Loucy (cell line): ENCODE measurements around the gene TLR3.

Experiments
- H2AFZ ChIP-seq: fragments of 200-600 bp; sonication (generic); 2 replicates; pipeline ENCODE4 v1.6.0; 2016; ENCODE audit warnings: antibody characterized with exemption, mild to moderate bottlenecking, low read length, moderate library complexity
- H3F3A ChIP-seq: fragments of 200-600 bp; 2 replicates; pipeline ENCODE4 v1.6.0; 2016; ENCODE audit warnings: antibody characterized with exemption, low read depth, mild to moderate bottlenecking
- H3K27me3 ChIP-seq: fragments of 200-600 bp; sonication (generic); 2 replicates; pipeline ENCODE4 v1.6.1; 2014; ENCODE audit warnings: low read length, mild to moderate bottlenecking; ENCODE audit not compliant: insufficient read depth, poor library complexity, severe bottlenecking
- H3K36me3 ChIP-seq: fragments of 200-600 bp; sonication (generic); 2 replicates; pipeline ENCODE4 v1.6.1; 2016; ENCODE audit warnings: low read length; ENCODE audit not compliant: insufficient read depth
- H3K4me1 ChIP-seq: fragments of 200-600 bp; sonication (generic); 2 replicates; pipeline ENCODE4 v1.5.1; 2014; ENCODE audit warnings: low read length, mild to moderate bottlenecking; ENCODE audit not compliant: insufficient read depth, poor library complexity, severe bottlenecking
- H3K4me2 ChIP-seq: fragments of 200-600 bp; sonication (generic); 2 replicates; pipeline ENCODE4 v1.6.0; 2014; ENCODE audit warnings: antibody characterized with exemption, low read length, low read depth, mild to moderate bottlenecking; ENCODE audit not compliant: poor library complexity, severe bottlenecking
- H3K4me3 ChIP-seq: fragments of 200-600 bp; sonication (generic); 2 replicates; pipeline ENCODE4 v1.5.1; 2014; ENCODE audit warnings: low read length, mild to moderate bottlenecking, mixed read lengths; ENCODE audit not compliant: poor library complexity, severe bottlenecking
- H3K79me2 ChIP-seq: fragments of 200-600 bp; sonication (generic); 2 replicates; pipeline ENCODE4 v1.6.1; 2014; ENCODE audit warnings: low read length; ENCODE audit not compliant: insufficient read depth
- H3K9ac ChIP-seq: fragments of 200-600 bp; sonication (generic); 2 replicates; pipeline ENCODE4 v1.6.0; 2014; ENCODE audit warnings: mild to moderate bottlenecking, low read depth, low read length, moderate library complexity; ENCODE audit not compliant: poor library complexity, severe bottlenecking
- H3K9me2 ChIP-seq: fragments of 200-600 bp; sonication (generic); replicated peaks from 2 replicates; pipeline ENCODE4 v1.6.1; 2016; ENCODE audit warnings: low read depth, low read length, mixed read lengths
- H3K9me3 ChIP-seq: fragments of 200-600 bp; sonication (generic); 2 replicates; pipeline ENCODE4 v1.6.1; 2014; ENCODE audit warnings: mild to moderate bottlenecking, antibody characterized with exemption, low read length, low read depth; ENCODE audit not compliant: insufficient read depth
- H4K20me1 ChIP-seq: fragments of 200-600 bp; sonication (generic); 2 replicates; pipeline ENCODE4 v1.6.0; 2014; ENCODE audit warnings: antibody characterized with exemption, low read length, mild to moderate bottlenecking; ENCODE audit not compliant: insufficient read depth, poor library complexity, severe bottlenecking
- EZH2phosphoT487 ChIP-seq: fragments of 200-600 bp; IDR thresholded peaks from 2 replicates; pipeline ENCODE4 v1.6.1; 2018; ENCODE audit warnings: antibody characterized with exemption, mild to moderate bottlenecking, moderate library complexity, borderline replicate concordance
- TF ChIP-seq, protein P1 (sequence below): fragments of 200-600 bp; sonication (generic); conservative IDR thresholded peaks from 2 replicates; pipeline ENCODE4 v1.5.1; 2014; ENCODE audit warnings: mild to moderate bottlenecking, antibody characterized with exemption, low read length

Gene TLR3

DNA sequence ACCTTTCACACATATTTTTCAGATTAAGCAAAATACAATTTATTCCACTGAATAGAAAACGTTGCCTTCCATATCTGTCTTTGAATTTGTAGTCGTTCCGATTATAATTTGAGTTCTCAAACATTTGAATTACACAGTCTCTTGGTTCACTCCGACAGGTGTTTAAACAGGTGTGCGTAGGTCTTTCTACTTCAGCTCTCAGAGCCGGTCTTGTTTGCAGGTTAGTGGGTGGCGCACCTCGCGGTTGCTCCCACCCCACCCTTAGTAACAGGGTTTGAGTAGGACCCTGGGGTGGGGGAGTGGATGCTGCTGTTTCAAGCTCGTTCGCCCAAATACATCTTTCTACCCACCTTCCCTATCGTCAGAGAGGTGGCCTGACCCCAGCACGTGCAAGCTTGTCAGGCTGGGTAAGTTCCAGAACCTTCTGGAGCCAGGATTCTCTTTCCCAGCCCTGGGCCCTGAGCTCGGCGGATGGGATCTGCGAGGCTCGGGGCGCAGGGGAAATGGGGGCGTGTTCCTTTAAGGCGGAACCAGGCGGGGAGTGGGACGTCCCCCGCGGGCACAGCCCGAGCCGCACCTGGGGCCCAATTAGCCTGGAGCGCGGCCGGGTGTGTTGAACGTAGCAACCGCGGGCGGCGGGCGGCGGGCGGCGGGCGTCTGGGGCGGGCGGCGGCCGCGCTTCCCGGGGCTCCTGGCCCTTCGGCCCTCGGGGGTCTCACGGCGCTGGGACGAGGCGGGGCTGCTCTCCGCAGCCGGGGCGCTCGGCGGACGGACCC is 35.3 kb downstream of the TLR3 start, which contains the start of gene FAM149A:
Gene FAM149A (plus strand): TSS at position 591 of the 776 bp plus-strand sequence.
- Histone ChIP-seq H3K4me1 (no peaks in the 10 kb centered on the region), H3K4me3 (no peak within 1 kb of the TSS), H3K36me3 (no peaks in the 10 kb centered on the region), H3K9me2 (no peaks in the 10 kb centered on the region), H3F3A (no peaks in the 10 kb centered on the region), H3K9me3 (no peaks in the 10 kb centered on the region), H4K20me1 (no peaks in the 10 kb centered on the region), H3K27me3 (no peaks in the 10 kb centered on the region), H3K79me2 (no peaks in the 10 kb centered on the region), H2AFZ (no peak within 1 kb of the TSS), H3K9ac (no peak within 1 kb of the TSS), H3K4me2 (no peak within 1 kb of the TSS)
- TF ChIP-seq EZH2phosphoT487, result no peak
- TF ChIP-seq, protein P1, sequence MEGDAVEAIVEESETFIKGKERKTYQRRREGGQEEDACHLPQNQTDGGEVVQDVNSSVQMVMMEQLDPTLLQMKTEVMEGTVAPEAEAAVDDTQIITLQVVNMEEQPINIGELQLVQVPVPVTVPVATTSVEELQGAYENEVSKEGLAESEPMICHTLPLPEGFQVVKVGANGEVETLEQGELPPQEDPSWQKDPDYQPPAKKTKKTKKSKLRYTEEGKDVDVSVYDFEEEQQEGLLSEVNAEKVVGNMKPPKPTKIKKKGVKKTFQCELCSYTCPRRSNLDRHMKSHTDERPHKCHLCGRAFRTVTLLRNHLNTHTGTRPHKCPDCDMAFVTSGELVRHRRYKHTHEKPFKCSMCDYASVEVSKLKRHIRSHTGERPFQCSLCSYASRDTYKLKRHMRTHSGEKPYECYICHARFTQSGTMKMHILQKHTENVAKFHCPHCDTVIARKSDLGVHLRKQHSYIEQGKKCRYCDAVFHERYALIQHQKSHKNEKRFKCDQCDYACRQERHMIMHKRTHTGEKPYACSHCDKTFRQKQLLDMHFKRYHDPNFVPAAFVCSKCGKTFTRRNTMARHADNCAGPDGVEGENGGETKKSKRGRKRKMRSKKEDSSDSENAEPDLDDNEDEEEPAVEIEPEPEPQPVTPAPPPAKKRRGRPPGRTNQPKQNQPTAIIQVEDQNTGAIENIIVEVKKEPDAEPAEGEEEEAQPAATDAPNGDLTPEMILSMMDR, result no peak

DNA sequence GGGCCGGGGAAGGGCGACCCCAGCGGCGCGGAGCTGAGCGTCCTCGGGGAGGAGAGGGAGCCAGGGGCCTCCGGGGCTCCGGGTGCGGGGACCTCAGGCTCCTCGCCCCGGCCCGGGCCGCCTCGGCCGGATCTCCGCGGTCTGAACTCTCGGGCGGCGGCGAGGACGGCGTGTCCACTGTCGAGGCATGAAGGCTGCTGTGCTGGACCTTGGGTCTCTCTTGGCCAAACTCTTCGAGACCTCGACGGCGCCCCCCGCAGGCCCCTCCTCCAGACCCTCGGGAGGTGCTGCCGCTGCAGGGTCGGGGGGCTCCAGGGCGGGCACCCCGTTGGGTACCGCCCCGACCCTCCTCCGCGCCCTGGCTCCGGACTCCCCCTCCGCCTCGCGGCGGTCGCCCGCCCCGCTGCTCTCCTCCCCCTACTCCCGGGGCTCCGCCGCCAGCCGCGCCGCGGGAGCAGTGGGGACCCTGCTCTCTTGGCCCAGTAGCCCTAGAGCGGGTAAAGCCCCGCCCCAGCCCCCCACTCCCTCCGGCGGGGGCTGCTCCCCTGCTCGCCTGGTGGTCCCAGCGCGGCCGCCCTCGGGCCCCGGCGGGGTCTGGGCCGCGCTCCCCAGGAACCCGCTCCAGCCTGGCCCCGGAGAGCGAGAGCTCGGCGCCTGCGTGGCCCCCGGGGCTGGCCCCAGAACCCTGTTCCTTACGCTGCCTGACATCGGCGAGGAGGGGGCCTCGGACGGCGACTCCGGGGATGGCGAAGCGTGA is 36.1 kb downstream of the TLR3 start:
- H3K36me3 ChIP-seq, result no peaks in the 10 kb centered on the region
- H3K9me3 ChIP-seq, result no peaks in the 10 kb centered on the region
- H3K4me3 ChIP-seq, result no peak overlapping the region
- H3K9ac ChIP-seq, result no peak overlapping the region
- no peak for TF ChIP-seq EZH2phosphoT487
- H4K20me1 ChIP-seq, result no peaks in the 10 kb centered on the region
- no peaks in the 10 kb centered on the region for H3K9me2 ChIP-seq
- no peaks in the 10 kb centered on the region for H3K27me3 ChIP-seq
- H2AFZ ChIP-seq, result no peak overlapping the region
- H3K4me2 ChIP-seq, result no peak overlapping the region
- H3K79me2 ChIP-seq, result no peaks in the 10 kb centered on the region
- H3K4me1 ChIP-seq, result no peaks in the 10 kb centered on the region
- H3F3A ChIP-seq, result no peaks in the 10 kb centered on the region

DNA sequence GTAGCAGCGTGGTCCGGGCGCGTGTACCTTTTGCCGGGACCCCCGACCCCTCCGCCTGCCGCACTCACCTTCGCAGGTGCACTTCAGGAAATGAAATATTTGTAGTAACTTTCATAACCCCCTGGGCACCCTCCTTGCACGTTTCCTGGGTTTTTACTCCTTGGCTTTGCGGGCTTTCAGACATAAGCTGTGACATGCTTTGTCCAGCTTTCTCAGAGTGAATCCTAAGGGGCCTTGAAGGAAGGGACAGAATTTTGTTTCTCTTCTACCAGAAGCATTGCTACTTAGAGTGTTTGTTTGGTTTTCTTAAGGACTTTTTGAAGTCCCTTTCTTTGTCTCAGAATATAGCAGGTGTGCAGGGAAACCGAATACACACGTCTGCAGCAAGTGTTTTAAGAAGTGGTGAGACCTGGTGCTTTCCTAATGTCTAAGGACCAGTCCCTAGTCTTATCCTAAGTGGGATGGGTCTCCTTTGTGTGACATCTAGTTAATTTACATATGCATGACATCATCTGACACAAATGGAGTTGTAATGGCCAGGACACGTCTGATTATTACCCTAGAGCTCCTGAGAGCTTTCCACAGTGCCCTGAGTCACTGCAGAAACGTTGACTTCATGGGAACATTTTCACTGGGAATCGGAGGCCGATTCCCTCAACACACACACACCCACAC is 36.8 kb downstream of the TLR3 start:
- Histone ChIP-seq H3K36me3 (no peaks in the 10 kb centered on the region), H3K79me2 (no peaks in the 10 kb centered on the region), H3K9me3 (no peaks in the 10 kb centered on the region), H3K4me3 (no peak overlapping the region), H3K4me2 (no peak overlapping the region), H2AFZ (no peak overlapping the region), H3K4me1 (no peaks in the 10 kb centered on the region), H3K9ac (no peak overlapping the region), H3K27me3 (no peaks in the 10 kb centered on the region), H4K20me1 (no peaks in the 10 kb centered on the region), H3F3A (no peaks in the 10 kb centered on the region), H3K9me2 (no peaks in the 10 kb centered on the region)
- TF ChIP-seq EZH2phosphoT487, result no peak
- TF ChIP-seq, protein P1, result no peak
